NCI-H128 (cell line): ENCODE results near the gene LAMTOR3.

Source experiments
- DNase-seq: peaks from one replicate; lab custom pipeline; 2025; ENCODE audit not compliant: unreplicated experiment; lab: John Stamatoyannopoulos, UW

LAMTOR3 gene

GRCh38 chr4:99894161-99894997 is at the start of gene LAMTOR3:
Gene LAMTOR3 (minus strand): TSS chr4:99894427. CDS start chr4:99893963, 464 bp downstream.
- peak; percentile 59 for DNase-seq

- DNase-seq, result no peak
Measured at GRCh38 chr4:99938243-99938753, 44.1 kb upstream of the LAMTOR3 start.

DNA sequence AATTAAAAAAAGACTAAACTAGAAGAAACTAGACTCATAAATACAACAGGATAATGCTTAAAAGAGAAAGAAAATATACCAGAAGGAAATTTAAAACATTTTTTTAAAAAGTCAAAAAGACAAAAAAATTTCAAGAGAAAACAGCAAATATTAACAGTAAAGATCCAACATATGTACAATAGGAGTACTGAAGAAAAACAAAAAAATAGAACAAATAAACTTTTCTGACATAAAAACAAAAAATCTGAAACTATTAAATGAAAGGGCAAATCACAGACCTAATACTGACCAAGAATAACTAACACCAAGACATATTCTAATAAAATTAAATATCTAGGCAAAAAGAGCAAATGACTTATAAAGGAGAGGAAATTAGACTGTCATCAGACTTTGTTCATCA is 40.7 kb upstream of the LAMTOR3 start:
- DNase-seq, result no peak

DNA sequence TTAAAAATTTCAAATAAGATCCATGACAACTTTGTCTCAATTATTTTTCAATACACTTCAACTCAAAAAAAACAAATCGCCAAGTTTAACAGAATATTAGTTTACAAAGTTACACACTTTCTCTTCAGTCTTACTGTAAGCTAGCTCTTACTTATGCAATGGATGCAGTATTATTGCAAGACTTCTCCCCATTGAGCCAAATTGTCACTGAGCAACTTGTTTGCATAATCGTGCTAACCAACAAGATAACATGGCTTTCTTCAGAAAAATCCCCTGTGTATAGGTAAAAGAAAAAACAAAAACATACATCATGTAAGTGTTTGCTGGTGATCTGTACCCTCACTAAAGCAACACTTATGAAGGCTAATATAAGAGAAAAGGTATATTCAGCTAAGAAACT is 33.3 kb upstream of the LAMTOR3 start:
- DNase-seq, result no peak

DNA sequence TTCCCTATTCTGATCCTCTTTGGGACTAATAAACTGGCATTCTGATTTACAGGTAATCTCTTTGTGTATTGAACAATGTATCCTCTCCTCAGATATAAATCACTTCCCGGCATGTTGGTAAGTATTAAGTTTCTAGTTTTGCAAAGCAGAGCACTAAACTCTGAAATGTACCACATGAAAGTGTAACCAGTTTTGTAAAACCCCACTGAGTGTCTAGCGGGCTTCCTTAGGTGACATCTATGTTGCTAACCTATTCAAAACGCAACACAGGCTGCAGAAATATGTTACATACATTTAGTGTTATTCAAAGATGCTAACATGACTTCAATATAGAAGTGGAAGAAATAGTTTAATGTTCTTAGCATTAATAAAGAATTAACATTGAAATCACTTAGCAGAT is 26.9 kb upstream of the LAMTOR3 start:
- DNase-seq, result no peak

DNA sequence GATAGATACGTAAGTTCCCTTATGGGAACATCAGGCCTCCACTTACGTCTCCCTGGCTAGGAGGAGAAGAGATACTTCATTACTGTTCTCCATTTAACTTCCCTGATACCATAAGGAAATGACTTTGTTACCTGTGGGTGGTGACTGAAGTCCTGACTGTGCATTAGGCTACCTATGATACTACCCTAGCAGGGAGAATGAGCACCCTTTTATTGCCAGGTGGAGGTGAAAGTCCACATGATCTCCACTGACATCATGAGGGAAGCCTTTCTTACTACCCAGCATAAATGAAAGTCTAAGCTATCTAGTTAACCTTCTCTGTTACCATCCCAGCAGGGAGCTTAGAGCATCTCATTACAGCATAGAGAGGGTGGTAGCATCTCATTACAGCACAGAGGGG is 24.4 kb upstream of the LAMTOR3 start:
- no peak for DNase-seq

- DNase-seq, result no peak
Measured at GRCh38 chr4:99917575-99917974, 23.3 kb upstream of the LAMTOR3 start.

GRCh38 chr4:99915449-99915848 is 21.2 kb upstream of the LAMTOR3 start:
- DNase-seq, result no peak

DNA sequence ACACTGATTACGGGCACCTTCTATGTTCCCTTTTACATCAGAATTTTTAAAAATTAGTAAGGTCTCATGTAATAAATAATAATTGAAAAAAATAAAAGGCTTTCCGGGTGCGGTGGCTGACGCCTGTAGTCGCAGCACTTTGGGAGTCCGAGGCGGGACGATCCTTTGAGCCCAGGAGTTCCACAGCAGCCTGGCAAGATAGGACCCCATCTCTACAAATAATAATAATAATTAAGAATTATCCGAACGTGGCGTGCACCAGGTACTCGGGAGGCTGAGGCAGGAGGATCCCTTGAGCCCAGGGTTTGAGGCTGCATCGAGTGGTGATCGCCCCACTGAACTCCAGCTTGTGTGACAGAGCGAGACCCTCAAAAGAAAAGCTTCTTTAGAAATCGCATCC is 771 bp upstream of the LAMTOR3 start:
- no peak for DNase-seq

DNA sequence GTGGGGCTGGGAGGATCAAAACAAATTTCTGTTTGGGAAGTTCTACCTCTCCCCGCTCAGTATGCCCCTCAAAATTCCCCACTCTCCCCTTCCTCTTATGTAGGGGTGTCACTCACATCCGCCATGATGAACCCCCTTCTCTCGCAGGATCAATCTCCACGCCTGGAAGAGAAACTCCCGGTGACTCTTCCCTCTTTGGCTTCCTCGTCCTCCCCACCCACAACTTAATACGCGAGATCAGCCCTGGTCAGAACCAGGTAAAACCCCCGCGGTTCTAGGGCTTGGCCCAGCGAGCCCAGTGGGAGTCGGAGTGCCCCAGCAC is 427 bp downstream of the LAMTOR3 start:
- DNase-seq, result no peak

GRCh38 chr4:99893029-99893428 is 1.2 kb downstream of the LAMTOR3 start:
- no peak for DNase-seq

DNA sequence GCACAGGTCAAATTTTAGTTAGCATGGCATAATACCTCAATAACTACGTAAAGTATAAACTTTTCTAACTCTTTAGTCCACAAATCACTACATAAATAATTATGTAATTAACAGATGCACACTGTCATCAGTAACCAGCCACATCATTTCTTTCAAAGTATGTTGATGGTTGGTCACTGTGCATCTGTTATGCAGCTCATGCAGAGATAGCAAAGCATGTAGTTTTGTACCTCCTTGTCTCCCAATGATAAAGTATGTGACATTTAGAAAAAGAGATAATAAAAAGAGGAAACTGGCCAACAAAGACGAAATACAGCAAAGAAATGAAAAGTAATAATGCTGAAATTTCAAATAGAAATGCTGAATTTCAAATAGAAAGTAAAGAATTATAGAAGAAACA is 2.9 kb downstream of the LAMTOR3 start:
- no peak for DNase-seq

GRCh38 chr4:99887837-99888236 is 6.4 kb downstream of the LAMTOR3 start:
- no peak for DNase-seq

DNA sequence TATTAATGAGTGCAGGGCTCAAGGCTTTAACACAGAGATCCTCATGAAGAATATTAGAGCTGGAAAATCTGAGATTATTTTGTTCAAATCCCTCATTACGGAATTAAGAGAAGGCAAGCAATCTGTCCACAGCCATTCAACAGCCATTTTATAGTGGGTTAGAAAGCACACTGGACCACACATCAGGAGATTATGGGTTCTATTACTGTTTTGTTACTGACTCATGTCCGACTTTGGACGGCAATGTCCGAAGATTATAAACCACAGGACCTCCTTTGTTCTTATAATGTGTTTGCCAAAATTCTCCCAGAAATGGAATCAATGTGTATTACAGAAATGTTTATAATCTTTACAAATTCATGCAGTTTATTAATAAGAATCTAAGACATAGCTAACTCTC is 8.1 kb downstream of the LAMTOR3 start:
- DNase-seq, result no peak

DNA sequence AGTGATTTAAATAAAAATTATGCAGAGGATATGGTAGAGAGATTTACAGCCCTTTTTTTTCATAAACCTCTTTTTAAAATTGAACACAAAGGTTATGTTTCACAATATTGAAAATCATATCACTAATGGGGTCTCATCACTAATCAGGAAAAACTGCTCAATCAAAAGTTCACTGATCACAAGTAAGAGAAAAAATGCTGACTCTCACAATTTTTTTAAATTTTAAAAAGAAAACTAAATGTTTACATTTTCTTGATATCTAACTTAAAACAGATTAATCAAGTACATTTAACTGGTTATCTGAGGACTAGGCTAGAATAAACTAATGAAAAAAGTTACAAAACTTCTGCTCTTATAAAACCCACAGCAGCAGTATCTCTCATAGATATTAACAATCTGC is 8.5 kb downstream of the LAMTOR3 start:
- DNase-seq, result no peak

- DNase-seq, result no peak
Measured at GRCh38 chr4:99885063-99885664, 9.1 kb downstream of the LAMTOR3 start.

DNA sequence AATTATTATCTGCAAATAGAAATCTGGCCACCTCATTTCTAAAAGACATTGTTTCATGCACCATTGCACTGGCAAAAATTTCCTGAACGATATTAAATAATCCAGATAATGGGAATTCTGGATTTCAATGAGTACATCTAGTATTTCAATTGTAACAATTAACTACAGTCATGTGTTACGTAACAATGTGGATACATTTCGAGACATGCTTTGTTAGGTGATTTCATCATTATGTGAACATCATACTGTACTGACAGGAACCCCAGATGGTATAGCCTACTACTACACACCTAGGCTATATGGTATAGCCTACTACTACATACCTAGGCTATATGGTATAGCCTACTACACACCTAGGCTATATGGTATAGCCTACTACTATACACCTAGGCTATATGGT is 14.8 kb downstream of the LAMTOR3 start:
- no peak for DNase-seq

DNA sequence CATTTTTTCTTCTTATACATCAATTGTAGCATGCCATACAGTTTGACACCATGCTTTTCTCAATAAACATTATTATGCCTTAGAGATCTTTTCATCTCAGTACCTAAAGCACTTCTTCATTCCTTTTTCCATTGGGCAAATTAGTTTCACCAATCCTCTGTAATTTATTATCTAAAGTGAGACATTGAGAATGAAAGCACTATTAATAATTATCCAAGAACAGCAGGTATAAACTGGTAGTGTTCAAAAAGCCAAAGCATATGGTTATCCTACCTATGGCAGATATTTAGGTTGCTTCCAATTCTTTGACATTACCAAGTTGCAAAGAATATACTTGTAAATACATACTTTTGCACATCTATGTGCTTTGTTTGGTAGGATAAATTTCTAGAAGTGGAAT is 15.6 kb downstream of the LAMTOR3 start:
- no peak for DNase-seq

DNA sequence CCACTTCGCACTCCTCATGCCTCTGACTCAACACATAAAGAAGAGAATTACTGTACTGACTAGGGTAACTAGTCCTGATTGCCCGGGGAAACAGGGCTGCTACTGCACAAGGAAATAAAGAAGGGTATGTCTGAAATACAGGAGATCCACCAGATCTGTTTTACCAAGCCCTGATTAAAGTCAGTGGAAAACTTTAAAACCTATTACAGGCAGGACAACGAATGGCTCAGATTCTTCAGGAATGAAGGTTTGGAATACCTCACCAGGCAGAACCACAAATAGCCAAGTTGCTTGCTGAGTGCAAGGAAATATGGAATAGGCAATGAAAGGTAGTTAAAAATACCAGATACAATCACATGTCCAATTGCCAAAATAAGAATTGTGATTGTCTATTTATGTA is 17.3 kb downstream of the LAMTOR3 start:
- no peak for DNase-seq

DNA sequence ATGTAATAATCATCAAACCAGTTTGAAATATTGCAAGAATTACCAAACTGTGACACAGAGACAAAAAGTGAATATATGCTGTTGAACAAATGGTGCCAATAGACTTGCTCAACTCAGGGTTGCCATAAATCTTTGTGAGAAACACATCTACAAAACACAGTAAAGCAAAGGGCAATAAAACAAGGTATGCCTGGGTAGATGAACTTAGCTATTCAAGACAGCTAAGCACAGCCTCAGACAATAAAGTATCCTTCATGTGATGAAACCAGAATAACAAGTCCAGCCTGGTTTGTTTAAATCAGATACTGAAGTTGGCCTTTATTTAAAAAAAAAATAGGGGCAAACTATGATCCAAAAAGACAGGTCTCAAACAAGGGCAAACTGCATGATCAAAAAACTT is 19.2 kb downstream of the LAMTOR3 start:
- DNase-seq, result no peak

DNA sequence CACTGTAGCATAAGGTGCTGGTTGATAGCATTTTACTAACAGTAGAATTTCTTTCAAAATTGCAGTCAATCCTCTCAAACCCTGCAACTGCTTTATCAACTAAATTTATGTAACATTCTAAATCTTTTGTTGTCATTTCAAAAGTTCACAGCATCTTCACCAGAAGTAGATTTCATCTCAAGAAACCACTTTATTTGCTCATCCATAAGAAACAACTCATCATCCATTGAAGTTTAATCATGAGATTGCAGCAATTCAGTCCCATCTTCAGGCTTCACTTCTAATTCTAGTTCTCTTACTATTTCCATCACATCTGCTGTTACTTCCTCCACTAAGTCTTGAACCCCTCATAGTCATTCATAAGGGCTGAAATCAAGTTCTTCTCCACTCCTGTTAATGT is 21.7 kb downstream of the LAMTOR3 start:
- no peak for DNase-seq

DNA sequence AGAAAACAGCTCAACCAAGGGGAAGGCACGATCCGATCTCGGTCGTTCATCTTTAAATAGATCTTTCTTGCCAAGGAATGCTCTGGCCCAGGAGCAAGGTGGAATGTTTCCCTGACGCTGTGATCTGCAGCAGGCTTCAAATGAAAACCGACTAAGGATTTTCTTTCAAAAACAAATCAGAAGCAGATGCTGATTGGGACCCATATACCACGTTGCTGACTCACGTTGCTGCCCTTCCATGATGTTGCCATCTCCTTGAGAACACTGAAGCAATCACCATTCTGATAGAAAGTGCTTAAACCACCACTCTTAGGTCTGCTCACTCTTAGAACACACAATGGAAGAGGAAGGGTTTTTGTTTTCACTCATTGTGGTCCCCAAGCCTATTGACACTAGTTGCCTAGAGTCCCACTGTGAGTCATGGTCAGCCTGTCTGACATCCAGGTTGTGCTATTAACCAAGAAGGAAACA is 26.1 kb downstream of the LAMTOR3 start:
- no peak for DNase-seq

DNA sequence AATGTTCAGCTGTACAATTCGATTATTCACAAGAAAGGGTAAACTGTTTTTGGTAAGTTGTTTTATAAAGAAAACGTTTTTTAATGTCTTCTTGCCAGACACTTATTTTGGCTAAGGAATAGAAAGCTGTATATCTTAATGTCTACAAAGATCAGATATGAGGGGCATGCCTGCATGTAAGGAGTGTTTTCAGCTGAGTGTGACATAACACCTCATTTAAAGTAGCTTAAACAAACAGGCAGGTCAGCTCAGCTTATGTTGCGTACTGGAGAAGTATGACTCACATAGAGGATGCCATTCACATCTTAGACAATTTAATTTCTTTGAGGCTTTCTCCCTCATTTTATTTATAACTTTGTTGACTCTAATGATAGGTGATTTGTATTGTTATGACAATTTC is 30.4 kb downstream of the LAMTOR3 start:
- no peak for DNase-seq
